ENCODE results near the gene ELMO1.
"Not testable (repeated sequence)": the region's sequence is repeated elsewhere in the genome, so short reads cannot be mapped to it uniquely, and the experiment has no call there.

- not testable (repeated sequence) for TF ChIP-seq CTCF (IDR thresholded peaks at IDR 0.05; ENCODE audit: low read depth, low read length, poor library complexity, severe bottlenecking); EZH2phosphoT487 (IDR thresholded peaks at IDR 0.05; ENCODE audit: borderline replicate concordance, low read length)
Measured at GRCh38 chr7:36973534-36973933, 475.1 kb downstream of the ELMO1 start.
